GM12891 (cell line): ENCODE results near the gene PKD2.

ENCODE experiments used
- DNase-seq: peaks from one replicate; pipeline ENCODE4 v3.0.0; 2011; ENCODE audit warnings: low spot score; ENCODE audit not compliant: insufficient read length
- FAIRE-seq: peaks from 2 replicates; lab custom pipeline; 2011; peaks lifted over from hg19 to GRCh38; lab: Jason Lieb, UNC
- PAX5 ChIP-seq: IDR thresholded peaks from 2 replicates; pipeline ENCODE4 v1.6.1; 2011; ENCODE audit warnings: low read length, moderate library complexity, mild to moderate bottlenecking; ENCODE audit not compliant: insufficient read depth, severe bottlenecking
- POLR2A ChIP-seq: IDR thresholded peaks from 2 replicates; pipeline ENCODE4 v1.6.1; 2011; ENCODE audit warnings: low read depth, low read length, control low read depth
- POLR2AphosphoS5 ChIP-seq: IDR thresholded peaks from 2 replicates; pipeline ENCODE4 v1.6.1; 2011; ENCODE audit warnings: low read depth, low read length, control low read depth
- POU2F2 ChIP-seq: IDR thresholded peaks from 2 replicates; pipeline ENCODE4 v1.6.1; 2011; ENCODE audit warnings: low read depth, mild to moderate bottlenecking, control low read depth, low read length, moderate library complexity
- SPI1 ChIP-seq: IDR thresholded peaks from 2 replicates; pipeline ENCODE4 v1.6.1; 2011; ENCODE audit warnings: low read depth, low read length, control low read depth
- TAF1 ChIP-seq: IDR thresholded peaks from 2 replicates; pipeline ENCODE4 v1.6.1; 2011; ENCODE audit warnings: low read depth, low read length, control low read depth

PKD2 gene

DNA sequence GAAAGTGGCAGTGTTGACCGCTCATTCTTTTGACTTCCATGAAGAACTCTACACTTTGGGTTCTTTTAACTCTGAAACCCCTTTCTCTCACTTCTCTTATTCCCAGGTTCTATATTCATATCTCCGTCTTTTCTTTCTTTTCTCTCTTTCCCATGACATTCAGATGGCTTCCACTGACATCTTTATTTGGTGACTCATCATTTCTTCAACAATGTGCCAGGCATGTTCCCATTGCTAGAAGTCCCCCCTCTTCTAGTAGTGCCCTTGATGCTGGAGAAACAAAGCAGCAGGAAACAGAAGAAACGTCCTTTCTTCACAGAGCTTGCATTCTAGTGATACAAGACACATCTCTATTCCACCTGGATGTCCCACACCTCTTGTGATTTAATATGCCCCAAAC, 33.3 kb downstream of the PKD2 start:
- DNase-seq (no peak), FAIRE-seq (no peak)
- TF ChIP-seq POLR2AphosphoS5 (no peak), SPI1 (no peak), POLR2A (no peak), TAF1 (no peak), PAX5 (no peak), POU2F2 (no peak)

DNA sequence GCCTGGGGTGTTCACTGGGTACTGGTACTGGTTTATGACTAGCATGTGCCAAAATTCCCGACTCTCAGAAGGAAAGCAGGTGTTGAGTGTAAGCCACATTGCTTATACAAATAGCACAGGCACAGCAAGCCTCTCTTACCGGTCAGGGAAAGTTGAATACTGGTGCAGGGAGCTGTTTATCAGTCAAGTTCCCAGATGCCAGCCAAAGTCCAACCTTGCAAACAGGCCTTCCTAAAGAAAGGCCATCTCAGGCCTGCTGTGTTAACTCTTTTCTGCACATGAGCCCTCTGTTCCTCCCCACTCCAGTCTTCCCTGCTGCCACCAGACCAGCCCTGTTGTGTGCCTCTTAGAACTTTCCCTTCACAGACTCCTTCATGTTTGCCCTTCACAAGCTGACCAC, 34.2 kb downstream of the PKD2 start:
- no peak for FAIRE-seq
- TF ChIP-seq POLR2AphosphoS5, result no peak
- no peak for TF ChIP-seq TAF1
- no peak for TF ChIP-seq POU2F2
- TF ChIP-seq POLR2A, result no peak
- TF ChIP-seq PAX5, result no peak
- TF ChIP-seq SPI1, result no peak

DNA sequence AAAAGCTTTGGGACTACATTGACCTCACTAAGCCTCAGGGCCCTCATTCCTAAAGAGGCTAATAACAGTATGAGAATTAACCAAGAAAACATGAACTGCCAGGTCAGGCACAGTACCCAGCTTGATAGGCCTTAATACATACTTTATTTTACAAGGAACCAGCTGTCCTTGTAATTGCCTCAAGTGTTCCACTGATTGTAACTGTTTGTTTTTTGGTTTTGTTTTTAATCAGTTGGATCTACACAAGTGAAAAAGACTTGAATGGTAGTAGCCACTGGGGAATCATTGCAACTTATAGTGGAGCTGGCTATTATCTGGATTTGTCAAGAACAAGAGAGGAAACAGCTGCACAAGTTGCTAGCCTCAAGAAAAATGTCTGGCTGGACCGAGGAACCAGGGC, 35.6 kb downstream of the PKD2 start:
- DNase-seq (no peak), FAIRE-seq (no peak)
- TF ChIP-seq POLR2A (no peak), SPI1 (no peak), POU2F2 (no peak), PAX5 (no peak)

More for the DNA sequence above, 34.2 kb downstream of the PKD2 start:
- no peak for DNase-seq

DNA sequence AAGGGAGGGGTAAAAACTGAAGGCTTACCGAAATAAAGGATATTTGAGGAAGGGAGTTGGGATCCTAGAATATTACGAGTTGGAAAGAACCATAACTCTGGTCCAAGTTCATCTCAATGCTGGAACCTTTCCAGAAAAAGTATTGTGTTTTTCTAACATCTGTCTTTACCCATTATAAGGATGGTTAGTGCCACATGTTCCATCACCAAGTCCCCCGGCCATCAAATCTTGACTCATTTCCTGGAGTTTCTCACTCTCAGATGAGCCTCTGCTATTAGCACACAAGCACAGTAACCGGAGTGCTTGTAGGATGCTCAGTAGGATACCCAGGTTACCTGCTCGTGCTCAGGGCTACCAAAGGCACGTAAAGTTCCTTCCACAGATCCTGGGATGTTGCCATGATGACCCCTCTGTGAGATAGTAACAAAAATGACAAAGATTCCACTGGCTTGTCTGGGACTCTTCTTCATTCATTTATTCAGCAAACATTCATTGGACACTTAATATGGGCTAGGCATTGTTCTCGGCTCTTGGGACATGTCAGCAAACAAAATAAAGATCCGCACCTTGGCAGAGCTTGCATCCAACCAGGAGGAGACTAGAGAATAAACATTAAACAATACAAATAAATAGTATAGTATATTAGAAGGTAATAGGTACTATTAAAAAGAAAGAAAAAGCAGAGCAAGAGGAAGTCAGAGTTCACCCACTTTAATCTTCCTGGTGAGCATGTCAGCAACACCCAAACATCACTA, 36.3 kb downstream of the PKD2 start:
- no peak for TF ChIP-seq POU2F2
- TF ChIP-seq TAF1, result no peak
- TF ChIP-seq POLR2A, result no peak
- no peak for TF ChIP-seq POLR2AphosphoS5
- no peak for TF ChIP-seq SPI1
- TF ChIP-seq PAX5, result no peak
- DNase-seq, result no peak
- FAIRE-seq, result no peak

DNA sequence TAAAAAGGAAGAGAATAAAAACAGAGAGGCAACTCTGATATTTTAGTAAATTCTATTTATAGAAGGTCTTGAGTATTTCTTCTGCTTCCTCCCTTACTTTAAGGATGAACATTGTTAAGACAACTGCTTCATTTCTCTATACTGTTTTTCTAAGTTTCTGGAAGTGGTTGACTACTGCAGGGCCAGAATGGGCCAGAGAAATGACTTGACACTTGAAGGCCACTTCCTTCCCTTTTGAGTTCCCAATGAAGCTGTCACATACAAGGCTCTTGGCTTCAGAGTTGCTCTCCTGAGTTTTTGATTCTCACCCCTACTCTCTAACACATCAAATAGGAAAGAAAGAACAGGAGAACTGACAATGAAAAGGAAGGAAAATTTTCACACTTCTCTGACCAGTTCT, 37.6 kb downstream of the PKD2 start:
- TF ChIP-seq POLR2AphosphoS5 (no peak), PAX5 (no peak), POLR2A (no peak), SPI1 (no peak), POU2F2 (no peak), TAF1 (no peak)
- FAIRE-seq, result no peak
- DNase-seq, result no peak

DNA sequence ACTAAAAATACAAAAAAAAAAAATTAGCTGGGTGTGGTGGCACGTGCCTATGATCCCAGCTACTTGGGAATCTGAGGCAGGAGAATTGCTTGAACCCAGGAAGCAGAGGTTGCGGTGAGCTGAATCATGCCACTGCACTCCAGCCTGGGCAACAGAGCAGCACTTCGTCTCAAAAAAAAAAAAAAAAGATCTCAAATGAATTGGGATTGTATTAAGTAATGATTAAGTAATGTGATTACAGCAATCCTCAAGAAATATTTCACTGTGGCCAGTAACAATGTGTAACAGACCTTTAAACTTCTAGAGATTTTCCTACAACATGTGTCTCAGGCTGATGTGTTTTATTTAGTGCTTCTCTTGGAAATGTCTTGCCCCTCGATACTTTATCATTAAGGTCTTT, 46.8 kb downstream of the PKD2 start:
- FAIRE-seq (no peak), DNase-seq (no peak)
- TF ChIP-seq POU2F2, result no peak
- no peak for TF ChIP-seq PAX5
- no peak for TF ChIP-seq POLR2A
- no peak for TF ChIP-seq SPI1

DNA sequence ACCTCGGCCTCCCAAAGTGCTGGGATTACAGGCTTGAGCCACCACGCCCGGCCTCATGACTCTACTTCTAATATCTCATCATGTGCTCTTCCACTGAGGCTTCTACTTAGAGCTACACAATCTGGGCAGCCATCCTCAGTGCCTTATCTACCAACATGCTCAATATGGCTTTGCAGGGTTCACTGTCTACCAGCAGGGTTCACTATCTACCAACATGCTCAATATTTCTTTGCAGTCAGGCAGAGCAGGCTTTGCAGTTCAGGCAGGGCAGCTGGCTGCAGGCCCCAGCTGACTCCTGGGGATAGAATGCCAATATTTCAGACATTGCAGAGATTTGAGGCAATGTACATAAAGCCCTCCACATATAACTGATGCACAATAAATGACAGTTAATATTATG, 47.5 kb downstream of the PKD2 start:
- TF ChIP-seq POLR2AphosphoS5, result no peak
- no peak for TF ChIP-seq POU2F2
- no peak for TF ChIP-seq SPI1
- TF ChIP-seq PAX5, result no peak
- no peak for TF ChIP-seq TAF1
- no peak for TF ChIP-seq POLR2A
- DNase-seq (no peak), FAIRE-seq (no peak)

DNA sequence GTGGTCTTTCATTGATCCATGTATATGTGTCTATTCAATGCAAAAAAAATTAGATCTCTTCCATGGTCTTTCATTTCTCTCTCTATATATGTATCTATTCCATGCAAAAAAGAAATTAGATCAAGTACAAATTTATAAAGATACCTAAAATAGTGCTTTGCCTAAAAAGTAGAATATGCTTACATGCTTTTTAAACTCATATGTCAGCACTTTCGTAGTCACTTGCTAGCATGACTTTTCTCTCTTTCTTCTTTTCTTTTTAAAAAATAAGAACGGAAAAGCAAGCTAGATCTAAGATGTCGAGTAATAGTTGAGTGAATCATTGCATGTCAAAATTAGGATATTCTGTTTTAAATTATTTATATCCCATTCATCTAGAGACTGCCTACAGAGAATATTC, 50.9 kb downstream of the PKD2 start:
- FAIRE-seq, result no peak
- TF ChIP-seq POLR2AphosphoS5 (no peak), POU2F2 (no peak), PAX5 (no peak), POLR2A (no peak), TAF1 (no peak), SPI1 (no peak)
- no peak for DNase-seq

DNA sequence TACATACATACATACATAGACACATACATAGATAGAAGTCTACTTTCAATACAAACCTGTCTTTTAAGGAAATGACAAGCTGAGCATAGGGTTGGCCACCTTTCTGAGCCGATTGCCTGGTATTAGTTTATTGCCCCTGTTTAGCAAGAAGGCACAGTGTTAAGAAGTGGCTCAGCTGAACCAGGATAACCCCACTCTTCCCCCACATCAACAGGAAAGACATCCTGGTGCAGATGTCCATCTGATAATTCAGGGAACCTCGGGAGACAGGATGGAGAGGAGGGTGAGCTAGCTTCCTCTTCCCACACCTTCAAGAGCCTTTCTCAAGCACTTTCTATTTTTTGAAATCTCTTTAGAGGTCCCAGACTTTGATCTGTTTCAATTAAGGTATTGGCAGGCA, 52.3 kb downstream of the PKD2 start:
- TF ChIP-seq POLR2A, result no peak
- no peak for TF ChIP-seq PAX5
- TF ChIP-seq TAF1, result no peak
- no peak for TF ChIP-seq POU2F2
- TF ChIP-seq POLR2AphosphoS5, result no peak
- TF ChIP-seq SPI1, result no peak
- no peak for FAIRE-seq
- no peak for DNase-seq

DNA sequence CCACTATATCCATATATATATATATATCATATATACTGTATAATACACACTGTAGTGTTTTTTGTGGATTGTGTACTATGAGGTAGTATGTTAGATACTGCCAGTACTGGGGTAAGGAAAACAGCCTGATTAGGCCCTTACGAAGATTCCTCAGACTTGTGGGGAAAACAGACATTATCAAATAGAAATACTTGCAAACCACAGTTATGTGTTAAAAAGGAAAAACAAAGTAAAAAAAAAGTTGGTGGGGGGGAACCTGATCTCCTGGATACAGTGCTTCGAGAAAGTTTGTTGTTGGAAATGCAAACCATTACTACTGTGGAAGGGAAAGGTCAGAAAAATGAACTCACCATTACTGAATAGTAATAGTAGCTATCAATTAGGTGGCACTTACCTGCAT, 53.0 kb downstream of the PKD2 start:
- TF ChIP-seq PAX5, result no peak
- TF ChIP-seq TAF1, result no peak
- no peak for TF ChIP-seq POU2F2
- FAIRE-seq (no peak), DNase-seq (no peak)
